Fibroblast of lung (primary cell): Measurements from ENCODE around the gene CARD10. TPM values are rescaled to one million over a fixed set of nuclear protein-coding genes. Genes with fewer than 3 reads are reported as not detected.
A peak's percentile ranks its signal among the peaks of the same experiment; 100 is the strongest.

Source experiments
- DNase-seq, 2 donors: peaks; one replicate each; pipeline versions ENCODE4 v3.0.0 to v3.0.0-alpha.2; 2010; ENCODE audit warnings: low read depth in 2 of 2
- H2AFZ ChIP-seq: 2 replicates; pipeline ENCODE4 v1.5.1; 2012; ENCODE audit warnings: low read length, control low read depth, inconsistent platforms
- H3K27ac ChIP-seq: 2 replicates; pipeline ENCODE4 v1.5.1; 2011; ENCODE audit warnings: low read length, control low read depth; ENCODE audit not compliant: insufficient read depth
- H3K27me3 ChIP-seq: 2 replicates; pipeline ENCODE4 v1.5.1; 2011; ENCODE audit warnings: mild to moderate bottlenecking, low read length; ENCODE audit not compliant: control insufficient read depth, insufficient read depth
- H3K36me3 ChIP-seq: 2 replicates; pipeline ENCODE4 v1.5.1; 2011; ENCODE audit warnings: low read length; ENCODE audit not compliant: control insufficient read depth, insufficient read depth
- H3K4me1 ChIP-seq: 2 replicates; pipeline ENCODE4 v1.5.1; 2011; ENCODE audit warnings: low read length; ENCODE audit not compliant: control insufficient read depth, insufficient read depth; ENCODE audit errors: extremely low read depth
- H3K4me2 ChIP-seq: 2 replicates; pipeline ENCODE4 v1.5.1; 2011; ENCODE audit warnings: low read length, control low read depth; ENCODE audit not compliant: insufficient read depth; ENCODE audit errors: extremely low read depth
- H3K4me3 ChIP-seq, 4 experiments: fragments of 200-600 bp in 1 of 4; sonication (generic) in 1 of 4; replicated peaks in 1 of 4; 2 replicates each; pipeline ENCODE4 v1.5.1; 2011 to 2016; ENCODE audit warnings: low read length in 4 of 4, low read depth in 3 of 4, mild to moderate bottlenecking in 3 of 4, control low read depth in 2 of 4, inconsistent platforms in 1 of 4, mixed read lengths in 1 of 4; ENCODE audit not compliant: insufficient read depth in 1 of 4; ENCODE audit errors: control extremely low read depth in 1 of 4
- H3K79me2 ChIP-seq: 2 replicates; pipeline ENCODE4 v1.5.1; 2012; ENCODE audit warnings: mild to moderate bottlenecking, low read length, inconsistent platforms; ENCODE audit not compliant: control insufficient read depth, insufficient read depth
- H3K9ac ChIP-seq: 2 replicates; pipeline ENCODE4 v1.5.1; 2011; ENCODE audit warnings: mild to moderate bottlenecking, low read length, control low read depth; ENCODE audit not compliant: insufficient read depth
- H3K9me3 ChIP-seq: 2 replicates; pipeline ENCODE4 v1.5.1; 2012; ENCODE audit warnings: low read depth, low read length; ENCODE audit not compliant: control insufficient read depth, insufficient read depth
- H4K20me1 ChIP-seq: 2 replicates; pipeline ENCODE4 v1.5.1; 2011; ENCODE audit warnings: low read length; ENCODE audit not compliant: control insufficient read depth, insufficient read depth; ENCODE audit errors: extremely low read depth
- CTCF ChIP-seq, 2 donors: IDR thresholded peaks in 1 of 2; conservative IDR thresholded peaks in 1 of 2; 1 replicate in 1 of 2; 2 replicates in 1 of 2; pipeline ENCODE4 v1.5.1; 2011 to 2012; ENCODE audit warnings: low read length in 2 of 2, control low read depth in 1 of 2, inconsistent platforms in 1 of 2, low read depth in 1 of 2, mild to moderate bottlenecking in 1 of 2
- EZH2 ChIP-seq: IDR thresholded peaks from 2 replicates; pipeline ENCODE4 v1.5.1; 2012; ENCODE audit warnings: low read length, control low read depth, mild to moderate bottlenecking; ENCODE audit errors: missing control alignments
- polyA plus RNA-seq, 2 donors: library from polyadenylated mRNA; depleted of rRNA in 1 of 2; stranded (reverse) in 1 of 2; unstranded in 1 of 2; fragments of >200 nt; gene quantifications; 2 replicates each; pipeline ENCODE4 v1.2.1, GENCODE V29; 2011 to 2012; ENCODE audit warnings: missing spikeins in 1 of 2
- total RNA-seq: library from RNA; depleted of rRNA; stranded (reverse); fragments of >200 nt; gene quantifications from 2 replicates; pipeline ENCODE4 v1.2.1, GENCODE V29; 2014

Gene CARD10
- total and polyA plus RNA-seq, 2 donors (not counting 1 experiment from before 2014, with no cell fraction given) = 1.6 to 2.3 TPM

GRCh38 chr22:37493979-37494378, 25.2 kb downstream of the CARD10 start:
- Histone ChIP-seq H3K27ac (no peak overlapping the region), H3K9me3 (no peaks in the 10 kb centered on the region), H3K9ac (no peak overlapping the region), H3K4me2 (no peak overlapping the region), H2AFZ (no peak overlapping the region), H4K20me1 (no peaks in the 10 kb centered on the region), H3K4me1 (peaks cover 8% of the 10 kb centered on the region), H3K27me3 (no peaks in the 10 kb centered on the region), H3K79me2 (no peaks in the 10 kb centered on the region), H3K4me3 (no peak overlapping the region), H3K36me3 (no peaks in the 10 kb centered on the region)
- no peak for DNase-seq
- TF ChIP-seq EZH2 (no peak), CTCF (conservative IDR thresholded peaks at IDR 0.05 in 1 of 2, IDR thresholded peaks at IDR 0.05 in 1 of 2; ENCODE audit: low read depth in 1 of 2, low read length in 2 of 2) (no peak)

GRCh38 chr22:37492428-37493344, 26.5 kb downstream of the CARD10 start:
- H3K4me1 ChIP-seq = peaks cover 6% of the 10 kb centered on the region
- no peak overlapping the region for H3K4me3 ChIP-seq
- H3K36me3 ChIP-seq = no peaks in the 10 kb centered on the region
- no peaks in the 10 kb centered on the region for H3K27me3 ChIP-seq
- H4K20me1 ChIP-seq = no peaks in the 10 kb centered on the region
- DNase-seq = peak; percentile 46 to 48
- H2AFZ ChIP-seq = no peak overlapping the region
- no peaks in the 10 kb centered on the region for H3K9me3 ChIP-seq
- no peaks in the 10 kb centered on the region for H3K79me2 ChIP-seq
- no peak overlapping the region for H3K9ac ChIP-seq
- no peak overlapping the region for H3K4me2 ChIP-seq
- no peak overlapping the region for H3K27ac ChIP-seq
- no peak for TF ChIP-seq EZH2
- TF ChIP-seq CTCF (conservative IDR thresholded peaks at IDR 0.05 in 1 of 2, IDR thresholded peaks at IDR 0.05 in 1 of 2; ENCODE audit: low read depth in 1 of 2, low read length in 2 of 2) = peak; percentile 37 to 66

GRCh38 chr22:37491559-37492427, 27.4 kb downstream of the CARD10 start:
- Histone ChIP-seq H3K27ac (no peak overlapping the region), H3K4me3 (no peak overlapping the region), H2AFZ (no peak overlapping the region), H3K4me2 (no peak overlapping the region), H4K20me1 (no peaks in the 10 kb centered on the region), H3K36me3 (no peaks in the 10 kb centered on the region), H3K79me2 (no peaks in the 10 kb centered on the region), H3K9me3 (no peaks in the 10 kb centered on the region), H3K4me1 (peaks cover 1% of the 10 kb centered on the region), H3K9ac (no peak overlapping the region), H3K27me3 (no peaks in the 10 kb centered on the region)
- DNase-seq = no peak
- TF ChIP-seq EZH2 (no peak), CTCF (conservative IDR thresholded peaks at IDR 0.05 in 1 of 2, IDR thresholded peaks at IDR 0.05 in 1 of 2; ENCODE audit: low read depth in 1 of 2, low read length in 2 of 2) (no peak)
